Amygdala (tissue), 56 donors: Measurements from ENCODE around the gene TRIM24.
"Not testable (repeated sequence)": the region's sequence is repeated elsewhere in the genome, so short reads cannot be mapped to it uniquely, and the experiment has no call there.

Source experiments
- DNase-seq, 56 donors: peaks; one replicate each; lab custom pipeline; 2025; lab: John Stamatoyannopoulos, UW

Gene TRIM24

GRCh38 chr7:138491612-138492386, 31.7 kb downstream of the TRIM24 start:
- DNase-seq: no peak

- DNase-seq: no peak
Measured at GRCh38 chr7:138492423-138492822, 32.4 kb downstream of the TRIM24 start.

GRCh38 chr7:138493535-138493934, 33.5 kb downstream of the TRIM24 start:
- DNase-seq: no peak

GRCh38 chr7:138495485-138495884, 35.4 kb downstream of the TRIM24 start:
- no peak for DNase-seq

GRCh38 chr7:138499340-138499739, 39.3 kb downstream of the TRIM24 start:
- no peak for DNase-seq

- not testable (repeated sequence) for DNase-seq
Measured at GRCh38 chr7:138500303-138500702, 40.2 kb downstream of the TRIM24 start.

GRCh38 chr7:138500892-138501291, 40.8 kb downstream of the TRIM24 start:
- DNase-seq: no peak

GRCh38 chr7:138502023-138502767, 42.1 kb downstream of the TRIM24 start:
- DNase-seq: no peak

GRCh38 chr7:138505361-138505873, 45.4 kb downstream of the TRIM24 start:
- DNase-seq: no peak

GRCh38 chr7:138506764-138507163, 46.7 kb downstream of the TRIM24 start:
- DNase-seq: no peak

GRCh38 chr7:138510003-138510402, 49.9 kb downstream of the TRIM24 start:
- no peak for DNase-seq

GRCh38 chr7:138512092-138512858, 52.2 kb downstream of the TRIM24 start:
- DNase-seq: no peak

GRCh38 chr7:138512885-138513284, 52.8 kb downstream of the TRIM24 start:
- DNase-seq: no peak

- no peak for DNase-seq
Measured at GRCh38 chr7:138513344-138513871, 53.3 kb downstream of the TRIM24 start.

- no peak for DNase-seq
Measured at GRCh38 chr7:138514044-138514443, 54.0 kb downstream of the TRIM24 start.

GRCh38 chr7:138515001-138515528, 55.0 kb downstream of the TRIM24 start:
- no peak for DNase-seq

- peak in 1 of 56 donors; percentile 26 for DNase-seq
Measured at GRCh38 chr7:138519061-138519798, 59.2 kb downstream of the TRIM24 start.

- DNase-seq: no peak
Measured at GRCh38 chr7:138520742-138521141, 60.7 kb downstream of the TRIM24 start.

GRCh38 chr7:138521837-138522461, 61.9 kb downstream of the TRIM24 start:
- DNase-seq: no peak
